GM19328 (cell line): Measurements from ENCODE around the gene PHKA2.

Experiments
- ATAC-seq: cut with Tn5 transposase; IDR thresholded peaks from one replicate; pipeline ENCODE4 v1.9.1; 2021; ENCODE audit warnings: mild to moderate bottlenecking, moderate library complexity; ENCODE audit not compliant: unreplicated experiment

Gene PHKA2

GRCh38 chrX:18973527-18974192, 10.3 kb downstream of the PHKA2 start:
- no peak for ATAC-seq

- ATAC-seq = no peak
Measured at GRCh38 chrX:18971506-18971905, 12.4 kb downstream of the PHKA2 start.

GRCh38 chrX:18970465-18970864, 13.4 kb downstream of the PHKA2 start:
- ATAC-seq = no peak

GRCh38 chrX:18966624-18967023, 17.3 kb downstream of the PHKA2 start:
- no peak for ATAC-seq

GRCh38 chrX:18964901-18965300, 19.0 kb downstream of the PHKA2 start:
- no peak for ATAC-seq

- no peak for ATAC-seq
Measured at GRCh38 chrX:18964026-18964425, 19.9 kb downstream of the PHKA2 start.

GRCh38 chrX:18962329-18962728, 21.6 kb downstream of the PHKA2 start:
- no peak for ATAC-seq

- ATAC-seq = no peak
Measured at GRCh38 chrX:18961686-18962085, 22.2 kb downstream of the PHKA2 start.

GRCh38 chrX:18956303-18957032, 27.4 kb downstream of the PHKA2 start:
- no peak for ATAC-seq

GRCh38 chrX:18955676-18956075, 28.2 kb downstream of the PHKA2 start:
- no peak for ATAC-seq

GRCh38 chrX:18951032-18951431, 32.9 kb downstream of the PHKA2 start:
- no peak for ATAC-seq

GRCh38 chrX:18949944-18950301, 34.0 kb downstream of the PHKA2 start:
- ATAC-seq = no peak

GRCh38 chrX:18949291-18949943, 34.5 kb downstream of the PHKA2 start:
- ATAC-seq = no peak

- no peak for ATAC-seq
Measured at GRCh38 chrX:18946611-18947010, 37.3 kb downstream of the PHKA2 start.

- ATAC-seq = no peak
Measured at GRCh38 chrX:18946157-18946556, 37.8 kb downstream of the PHKA2 start.

- ATAC-seq = no peak
Measured at GRCh38 chrX:18945483-18945882, 38.4 kb downstream of the PHKA2 start.

- ATAC-seq = no peak
Measured at GRCh38 chrX:18944482-18944881, 39.4 kb downstream of the PHKA2 start.

- no peak for ATAC-seq
Measured at GRCh38 chrX:18941896-18942295, 42.0 kb downstream of the PHKA2 start.

GRCh38 chrX:18938710-18939109, 45.2 kb downstream of the PHKA2 start:
- ATAC-seq = no peak

GRCh38 chrX:18937173-18937572, 46.7 kb downstream of the PHKA2 start:
- ATAC-seq = no peak

- no peak for ATAC-seq
Measured at GRCh38 chrX:18935893-18936292, 48.0 kb downstream of the PHKA2 start.

GRCh38 chrX:18934708-18935107, 49.2 kb downstream of the PHKA2 start:
- ATAC-seq = no peak
